Measurements from ENCODE around the gene NUTM2B.
A peak's percentile ranks its signal among the peaks of the same experiment; 100 is the strongest.
"Not testable (repeated sequence)": the region's sequence is repeated elsewhere in the genome, so short reads cannot be mapped to it uniquely, and the experiment has no call there.

Gene NUTM2B

GRCh38 chr10:79716917-79717579, 14.0 kb downstream of the NUTM2B start:
- H3K4me3 ChIP-seq (replicated peaks; ENCODE audit: low read depth, low read length); DNase-seq (ENCODE audit: low read depth): not testable (repeated sequence)

GRCh38 chr10:79720000-79720399, 17.0 kb downstream of the NUTM2B start:
- not testable (repeated sequence) for DNase-seq (ENCODE audit: low read depth); H3K4me3 ChIP-seq (replicated peaks; ENCODE audit: low read depth, low read length)

- not testable (repeated sequence) for H3K4me3 ChIP-seq (replicated peaks; ENCODE audit: low read depth, low read length)
- DNase-seq (ENCODE audit: low read depth): peak; percentile 0
These were observed 23.6 kb downstream of the NUTM2B start for GRCh38 chr10:79726620-79727019.

- not testable (repeated sequence) for H3K4me3 ChIP-seq (replicated peaks; ENCODE audit: low read depth, low read length); DNase-seq (ENCODE audit: low read depth)
These were observed 41.8 kb downstream of the NUTM2B start for GRCh38 chr10:79744844-79745243.

GRCh38 chr10:79748510-79748909, 45.5 kb downstream of the NUTM2B start:
- DNase-seq (ENCODE audit: low read depth); H3K4me3 ChIP-seq (replicated peaks; ENCODE audit: low read depth, low read length): not testable (repeated sequence)

GRCh38 chr10:79753601-79754000, 50.6 kb downstream of the NUTM2B start:
- not testable (repeated sequence) for H3K4me3 ChIP-seq (replicated peaks; ENCODE audit: low read depth, low read length); DNase-seq (ENCODE audit: low read depth)

GRCh38 chr10:79758297-79758993, 55.4 kb downstream of the NUTM2B start:
- not testable (repeated sequence) for H3K4me3 ChIP-seq (replicated peaks; ENCODE audit: low read depth, low read length)
- DNase-seq (ENCODE audit: low read depth): peak; percentile 11

All from fibroblast of pulmonary artery (primary cell).